ENCODE measurements around the gene MCF2L. TPM values are rescaled to one million over a fixed set of nuclear protein-coding genes. Genes with fewer than 3 reads are reported as not detected.

The MCF2L gene
- total RNA-seq, 1 donor from 2014 or later: 8.0 TPM

DNA sequence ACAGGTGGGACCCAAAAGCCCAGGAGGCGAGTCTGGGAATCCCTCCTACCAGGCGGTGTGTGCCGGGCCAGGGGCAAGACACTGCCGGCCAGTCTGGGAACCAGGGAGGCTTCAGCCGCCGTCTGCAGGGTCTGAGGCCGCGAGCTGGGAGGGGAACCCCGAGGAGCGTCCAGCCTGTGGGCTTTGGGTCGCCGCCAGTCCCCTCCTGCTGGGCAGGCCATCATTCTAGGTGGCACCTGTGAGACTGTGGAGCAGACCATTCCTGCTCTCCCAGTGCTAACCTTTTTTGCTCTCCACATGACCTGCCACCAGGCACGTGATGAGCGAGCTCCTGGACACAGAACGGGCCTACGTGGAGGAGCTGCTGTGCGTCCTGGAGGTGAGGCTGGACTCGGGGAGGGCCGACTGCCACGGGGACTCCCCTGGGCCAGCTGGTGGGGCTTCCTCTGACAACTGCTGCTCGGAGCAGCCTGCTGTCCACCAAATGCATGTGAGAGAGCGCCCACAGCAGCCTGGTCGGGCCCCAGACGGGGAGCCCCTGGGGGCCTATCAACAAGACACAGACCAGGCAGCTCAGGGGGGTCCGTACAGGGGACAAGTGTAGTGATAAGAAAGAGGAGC lies 112.0 kb downstream of the MCF2L start:
- no peak for DNase-seq (ENCODE audit: low read depth in 2 of 2)

- DNase-seq (ENCODE audit: low read depth in 2 of 2): no peak
Measured at GRCh38 chr13:113082198-113083021, 113.4 kb downstream of the MCF2L start.

DNA sequence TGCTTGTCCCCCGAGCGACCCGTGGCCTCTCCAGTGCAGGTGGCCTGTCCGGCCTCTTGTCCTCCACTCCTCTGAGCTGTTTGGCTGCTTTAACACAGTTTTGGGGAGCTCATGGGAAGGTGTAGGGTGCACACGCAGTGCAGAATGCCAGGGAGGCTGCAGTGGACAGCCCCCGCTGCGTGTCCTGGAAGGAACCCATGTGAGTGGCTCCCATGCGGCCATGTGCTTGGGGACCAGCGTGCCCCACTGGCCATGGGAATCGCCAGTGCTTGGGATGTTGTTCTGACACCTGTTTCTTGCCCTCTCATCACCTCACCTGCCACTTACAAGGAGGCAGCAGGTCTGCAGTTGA lies 114.0 kb downstream of the MCF2L start:
- no peak for DNase-seq (ENCODE audit: low read depth in 2 of 2)

- no peak for DNase-seq (ENCODE audit: low read depth in 2 of 2)
Measured at GRCh38 chr13:113083402-113084061, 114.5 kb downstream of the MCF2L start.

DNA sequence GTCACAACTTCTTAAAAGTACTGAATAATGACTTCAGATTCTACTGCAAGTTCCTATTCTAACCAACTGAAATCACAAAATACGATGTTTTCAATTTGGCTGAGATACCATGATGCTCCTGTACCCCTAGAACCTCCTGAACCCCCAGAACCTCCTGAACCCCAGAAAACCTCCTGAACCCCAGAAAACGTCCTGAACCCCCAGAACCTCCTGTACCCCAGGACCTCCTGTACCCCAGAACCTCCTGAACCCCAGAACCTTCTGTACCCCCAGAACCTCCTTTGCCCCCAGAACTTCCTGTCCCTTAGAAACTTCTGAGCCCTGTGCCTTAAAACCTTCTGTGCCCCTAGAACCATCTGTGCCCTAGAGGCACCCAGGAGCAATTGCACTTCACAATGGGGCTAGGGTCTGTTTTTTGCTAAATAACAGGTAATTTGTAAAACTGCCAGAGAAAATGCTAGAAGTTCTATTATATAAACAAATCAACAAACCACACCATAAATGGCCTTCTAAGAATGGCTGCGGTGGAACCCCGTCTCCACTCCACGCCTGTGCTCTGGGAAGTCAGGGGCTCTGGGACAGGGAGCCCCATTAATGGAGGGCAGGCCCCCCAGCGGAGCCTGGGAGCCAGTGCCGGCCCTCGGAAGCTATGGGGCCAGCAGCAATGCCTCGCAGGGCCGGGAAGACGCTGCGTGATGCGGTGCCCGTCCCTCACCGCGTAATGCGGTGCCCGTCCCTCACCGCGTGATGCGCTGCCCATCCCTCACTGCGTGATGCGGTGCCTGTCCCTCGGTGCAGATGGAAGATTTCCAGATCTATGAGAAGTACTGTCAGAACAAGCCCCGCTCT lies 115.3 kb downstream of the MCF2L start:
- DNase-seq (ENCODE audit: low read depth in 2 of 2): no peak

DNA sequence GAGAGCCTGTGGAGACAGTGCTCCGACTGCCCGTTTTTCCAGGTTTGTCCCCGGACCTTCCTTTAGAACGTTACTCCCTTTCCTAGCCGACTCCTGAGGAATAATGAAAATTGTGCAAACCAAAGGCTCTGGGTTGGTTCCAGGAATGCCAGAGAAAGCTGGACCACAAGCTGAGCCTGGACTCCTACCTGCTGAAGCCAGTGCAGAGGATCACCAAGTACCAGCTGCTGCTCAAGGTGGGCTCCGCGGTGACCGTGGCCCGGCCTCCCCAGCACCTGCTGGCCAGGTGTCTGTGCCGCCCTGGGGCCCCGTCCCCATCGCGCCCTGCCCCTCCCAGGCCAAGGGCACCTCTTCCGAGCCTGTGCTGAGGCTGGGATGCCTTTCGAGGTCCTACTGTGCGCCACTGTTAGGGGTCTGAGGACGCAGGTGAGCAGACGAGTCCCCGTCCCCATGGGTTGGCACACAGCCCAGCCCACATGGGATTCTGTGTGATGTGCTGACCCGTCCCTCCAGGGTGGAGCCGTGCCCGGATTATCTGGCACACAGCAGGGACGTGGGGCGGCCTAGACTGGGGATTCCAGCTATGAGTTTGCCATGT lies 116.0 kb downstream of the MCF2L start:
- no peak for DNase-seq (ENCODE audit: low read depth in 2 of 2)

GRCh38 chr13:113086031-113086750 lies 117.2 kb downstream of the MCF2L start:
- no peak for DNase-seq (ENCODE audit: low read depth in 2 of 2)

GRCh38 chr13:113086991-113087922 lies 118.2 kb downstream of the MCF2L start:
- DNase-seq (ENCODE audit: low read depth in 2 of 2): no peak

- no peak for DNase-seq (ENCODE audit: low read depth in 2 of 2)
Measured at GRCh38 chr13:113087923-113088690, 119.1 kb downstream of the MCF2L start.

GRCh38 chr13:113088691-113089020 lies 119.6 kb downstream of the MCF2L start:
- no peak for DNase-seq (ENCODE audit: low read depth in 2 of 2)

DNA sequence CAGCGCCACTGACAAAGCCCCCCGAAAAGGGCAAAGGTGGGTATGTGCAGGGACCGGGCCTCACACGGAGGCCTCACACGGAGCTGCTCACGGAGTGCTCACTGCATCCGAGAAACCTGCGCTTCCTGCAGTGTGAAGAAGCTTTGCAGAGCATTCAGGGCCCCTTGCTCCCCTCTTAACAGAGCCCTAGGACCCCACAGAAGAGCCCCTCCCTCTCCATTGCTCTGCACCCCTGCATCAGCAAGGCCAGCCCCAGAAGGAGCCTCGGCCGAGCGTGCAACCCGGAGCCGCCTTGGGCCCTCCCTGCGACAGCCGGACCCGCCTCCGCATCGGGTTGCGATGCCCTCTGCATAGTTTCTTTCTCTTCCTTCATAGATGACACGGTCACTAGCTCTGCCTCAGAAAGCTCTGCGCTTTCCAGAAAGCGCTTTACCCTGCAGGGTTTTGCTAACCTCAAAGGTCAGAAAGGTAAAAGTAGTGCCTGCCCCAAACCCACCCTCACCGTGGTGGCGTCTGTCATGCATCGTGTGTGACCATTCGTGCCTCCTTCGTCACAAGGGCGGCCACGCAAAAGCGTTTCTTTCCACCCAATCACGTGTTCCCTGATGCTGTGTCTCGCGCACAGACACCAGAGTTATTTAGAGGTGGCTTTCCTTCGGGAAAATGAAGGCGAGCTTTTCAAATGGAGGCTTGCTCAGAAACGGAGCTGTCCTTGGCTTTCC lies 120.8 kb downstream of the MCF2L start:
- DNase-seq (ENCODE audit: low read depth in 2 of 2): no peak

GRCh38 chr13:113090415-113090770 lies 121.4 kb downstream of the MCF2L start:
- no peak for DNase-seq (ENCODE audit: low read depth in 2 of 2)

DNA sequence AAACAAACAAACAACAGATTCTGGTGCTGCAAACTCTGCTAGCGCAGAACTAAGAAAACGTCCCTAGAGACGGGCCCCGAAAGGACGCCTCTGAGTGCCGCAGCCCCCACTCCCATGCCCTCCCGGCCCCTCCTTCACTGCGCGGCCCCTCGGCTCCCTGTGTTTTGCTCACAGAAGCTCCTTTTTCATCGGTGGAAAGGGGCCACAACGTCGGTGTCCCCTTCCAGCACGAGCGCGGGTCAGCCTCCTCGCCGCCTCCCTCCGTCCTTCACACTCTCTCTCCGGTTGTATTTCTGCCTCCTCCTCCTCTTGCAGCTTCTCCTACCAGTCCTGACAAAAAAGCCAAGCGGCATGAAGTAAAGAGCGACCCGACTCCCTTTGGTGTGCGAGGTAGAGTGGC lies 121.8 kb downstream of the MCF2L start:
- DNase-seq (ENCODE audit: low read depth in 2 of 2): no peak

- DNase-seq (ENCODE audit: low read depth in 2 of 2): no peak
Measured at GRCh38 chr13:113091211-113091771, 122.3 kb downstream of the MCF2L start.

DNA sequence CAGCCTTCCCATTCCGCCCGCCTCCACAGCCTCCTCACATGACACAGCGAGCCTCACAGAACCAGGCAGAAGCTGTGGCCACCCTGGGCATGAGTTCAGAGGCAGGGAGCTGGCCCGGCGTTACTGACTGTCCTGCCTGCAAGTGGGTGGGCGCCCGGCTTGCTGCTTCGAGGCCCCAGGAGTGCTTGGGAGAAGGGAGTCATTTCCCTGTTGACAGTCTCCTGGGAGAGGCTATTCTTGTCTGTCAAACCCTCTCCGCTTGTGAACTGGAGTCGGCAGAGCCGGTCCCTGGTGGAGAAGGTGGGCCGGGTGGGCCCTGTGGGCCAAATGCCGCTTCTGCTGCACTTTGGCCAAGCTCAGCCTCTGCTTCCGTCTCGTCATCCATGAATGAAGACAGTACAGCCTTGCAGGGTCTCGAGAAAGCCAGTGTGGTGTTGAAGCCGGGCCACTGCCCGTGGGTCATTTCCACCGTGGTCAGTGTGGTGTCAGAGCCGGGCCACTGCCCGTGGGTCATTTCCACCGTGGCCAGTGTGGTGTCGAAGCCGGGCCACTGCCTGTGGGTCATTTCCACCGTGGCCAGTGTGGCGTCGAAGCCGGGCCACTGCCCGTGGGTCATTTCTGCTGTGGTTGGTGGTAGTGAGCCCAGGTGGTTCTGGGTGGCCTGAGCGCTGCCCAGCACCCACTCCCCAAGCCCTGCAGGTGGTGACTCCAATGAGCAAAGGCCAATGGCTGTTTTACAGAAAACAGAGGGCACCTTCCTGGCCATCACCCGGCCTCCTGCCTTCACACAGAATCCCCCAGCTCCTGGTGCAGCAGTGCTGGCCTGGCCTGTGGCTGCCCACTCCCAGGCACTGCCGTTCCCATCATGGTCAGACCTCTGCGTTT lies 123.1 kb downstream of the MCF2L start:
- no peak for DNase-seq (ENCODE audit: low read depth in 2 of 2)

DNA sequence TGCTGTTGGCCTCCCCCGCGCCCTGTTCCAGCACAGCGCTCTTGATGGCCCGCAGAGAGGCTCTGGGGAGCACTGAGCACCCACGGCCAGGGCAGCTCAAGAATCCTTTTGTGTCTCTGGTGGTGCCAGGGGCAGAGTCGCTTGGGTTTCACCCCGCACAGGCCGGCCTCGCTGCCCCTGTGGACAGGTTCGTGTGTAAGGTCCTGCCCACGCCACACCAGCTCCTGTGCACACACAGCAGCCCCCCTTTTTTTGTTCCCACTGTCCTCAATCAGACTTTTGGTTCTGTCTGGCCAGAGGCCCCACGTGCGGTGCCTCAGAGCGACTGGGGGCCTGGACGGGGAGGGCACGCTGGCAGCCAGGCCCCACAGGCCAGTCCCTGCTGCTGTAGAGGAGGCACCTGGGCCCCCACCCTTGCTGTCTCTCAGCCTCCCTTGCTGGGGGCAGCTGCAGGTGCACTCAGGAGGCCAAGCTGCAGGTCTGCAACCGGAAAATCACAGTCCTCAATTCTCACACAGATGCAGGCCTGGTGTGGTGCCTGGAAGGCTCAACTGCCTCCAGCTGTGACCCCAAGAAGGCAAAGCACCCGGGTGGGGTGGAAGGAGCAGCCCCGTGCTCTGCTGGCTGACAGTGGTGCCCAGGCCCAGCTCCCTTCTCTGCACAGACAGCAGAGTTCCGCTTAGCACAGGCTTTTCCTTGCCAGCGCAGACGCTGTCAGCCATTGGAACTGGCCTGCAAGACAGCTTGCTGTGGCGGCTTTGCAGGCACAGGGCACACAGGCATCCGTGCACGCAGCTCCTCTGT lies 124.0 kb downstream of the MCF2L start:
- no peak for DNase-seq (ENCODE audit: low read depth in 2 of 2)
